Measurements from ENCODE around the gene SHC4.
"Not testable (repeated sequence)": the region's sequence is repeated elsewhere in the genome, so short reads cannot be mapped to it uniquely, and the experiment has no call there.

Gene SHC4

DNA sequence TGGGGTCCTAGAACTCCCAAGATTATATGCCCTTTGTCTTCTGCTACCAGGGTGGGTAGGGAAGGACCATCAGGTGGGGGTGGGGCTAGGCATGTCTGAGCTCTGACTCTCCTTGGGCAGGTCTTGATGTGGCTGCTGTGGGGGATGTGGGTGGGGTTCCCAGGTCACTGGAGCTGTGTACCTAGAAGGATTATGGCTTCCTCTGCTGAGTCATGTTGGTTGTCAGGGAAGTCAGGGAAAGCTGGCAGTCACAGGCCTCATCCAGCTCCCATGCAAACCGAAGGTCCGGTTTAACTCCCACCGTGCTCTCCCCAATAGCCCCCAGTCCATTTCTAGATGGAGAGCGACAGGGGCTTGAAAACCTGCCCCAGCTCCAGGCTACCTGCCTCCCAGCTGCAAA, 50.6 kb downstream of the SHC4 start:
- H3F3A ChIP-seq (ENCODE audit: insufficient read depth) = no peaks in the 10 kb centered on the region
- H3K9me3 ChIP-seq (ENCODE audit: insufficient read depth, low read length) = no peaks in the 10 kb centered on the region
- no peak overlapping the region for H2AFZ ChIP-seq (ENCODE audit: low read depth, low read length, severe bottlenecking)
- H3K9me2 ChIP-seq (replicated peaks; ENCODE audit: insufficient read depth, low read length) = no peaks in the 10 kb centered on the region
- H3K4me3 ChIP-seq (ENCODE audit: insufficient read depth, low read length, poor library complexity, severe bottlenecking) = no peak overlapping the region
- no peaks in the 10 kb centered on the region for H4K20me1 ChIP-seq (ENCODE audit: low read depth, low read length)
- H3K79me2 ChIP-seq (ENCODE audit: insufficient read depth, low read length) = no peaks in the 10 kb centered on the region
- H3K27ac ChIP-seq (ENCODE audit: low read depth, low read length) = no peak overlapping the region
- no peaks in the 10 kb centered on the region for H3K36me3 ChIP-seq (ENCODE audit: low read length)
- H3K27me3 ChIP-seq (ENCODE audit: low read length) = no peaks in the 10 kb centered on the region
- TF ChIP-seq, protein P1, sequence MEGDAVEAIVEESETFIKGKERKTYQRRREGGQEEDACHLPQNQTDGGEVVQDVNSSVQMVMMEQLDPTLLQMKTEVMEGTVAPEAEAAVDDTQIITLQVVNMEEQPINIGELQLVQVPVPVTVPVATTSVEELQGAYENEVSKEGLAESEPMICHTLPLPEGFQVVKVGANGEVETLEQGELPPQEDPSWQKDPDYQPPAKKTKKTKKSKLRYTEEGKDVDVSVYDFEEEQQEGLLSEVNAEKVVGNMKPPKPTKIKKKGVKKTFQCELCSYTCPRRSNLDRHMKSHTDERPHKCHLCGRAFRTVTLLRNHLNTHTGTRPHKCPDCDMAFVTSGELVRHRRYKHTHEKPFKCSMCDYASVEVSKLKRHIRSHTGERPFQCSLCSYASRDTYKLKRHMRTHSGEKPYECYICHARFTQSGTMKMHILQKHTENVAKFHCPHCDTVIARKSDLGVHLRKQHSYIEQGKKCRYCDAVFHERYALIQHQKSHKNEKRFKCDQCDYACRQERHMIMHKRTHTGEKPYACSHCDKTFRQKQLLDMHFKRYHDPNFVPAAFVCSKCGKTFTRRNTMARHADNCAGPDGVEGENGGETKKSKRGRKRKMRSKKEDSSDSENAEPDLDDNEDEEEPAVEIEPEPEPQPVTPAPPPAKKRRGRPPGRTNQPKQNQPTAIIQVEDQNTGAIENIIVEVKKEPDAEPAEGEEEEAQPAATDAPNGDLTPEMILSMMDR (IDR thresholded peaks at IDR 0.05; ENCODE audit: insufficient read depth, low read length, poor library complexity, severe bottlenecking) = no peak
- TF ChIP-seq EZH2phosphoT487 (conservative IDR thresholded peaks at IDR 0.05; ENCODE audit: low read length) = no peak
- H3K4me2 ChIP-seq (ENCODE audit: low read depth, low read length, poor library complexity, severe bottlenecking) = no peak overlapping the region
- no peak overlapping the region for H3K9ac ChIP-seq (ENCODE audit: low read length)

DNA sequence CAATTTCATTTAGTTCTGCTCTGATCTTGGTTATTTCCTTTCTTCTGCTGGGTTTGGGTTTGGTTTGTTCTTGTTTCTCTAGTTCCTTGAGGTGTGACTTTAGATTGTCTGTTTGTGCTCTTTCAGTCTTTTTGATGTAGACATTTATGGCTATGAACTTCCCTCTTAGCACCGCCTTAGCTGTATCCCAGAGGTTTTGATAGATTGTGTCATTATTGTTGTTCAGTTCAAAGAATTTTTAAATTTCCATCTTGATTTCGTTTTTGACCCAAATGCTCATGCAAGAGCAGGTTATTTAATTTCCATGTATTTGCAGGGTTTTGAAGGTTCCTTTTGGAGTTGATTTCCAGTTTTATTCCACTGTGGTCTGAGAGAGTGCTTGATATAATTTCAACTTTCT, 53.2 kb downstream of the SHC4 start:
- not testable (repeated sequence) for H2AFZ ChIP-seq (ENCODE audit: low read depth, low read length, severe bottlenecking); H3K27me3 ChIP-seq (ENCODE audit: low read length); H3K4me3 ChIP-seq (ENCODE audit: insufficient read depth, low read length, poor library complexity, severe bottlenecking); H3K79me2 ChIP-seq (ENCODE audit: insufficient read depth, low read length); H3K27ac ChIP-seq (ENCODE audit: low read depth, low read length); H3F3A ChIP-seq (ENCODE audit: insufficient read depth); H3K9me3 ChIP-seq (ENCODE audit: insufficient read depth, low read length); H3K9me2 ChIP-seq (replicated peaks; ENCODE audit: insufficient read depth, low read length); H3K4me2 ChIP-seq (ENCODE audit: low read depth, low read length, poor library complexity, severe bottlenecking); H3K36me3 ChIP-seq (ENCODE audit: low read length); H4K20me1 ChIP-seq (ENCODE audit: low read depth, low read length); H3K9ac ChIP-seq (ENCODE audit: low read length)

DNA sequence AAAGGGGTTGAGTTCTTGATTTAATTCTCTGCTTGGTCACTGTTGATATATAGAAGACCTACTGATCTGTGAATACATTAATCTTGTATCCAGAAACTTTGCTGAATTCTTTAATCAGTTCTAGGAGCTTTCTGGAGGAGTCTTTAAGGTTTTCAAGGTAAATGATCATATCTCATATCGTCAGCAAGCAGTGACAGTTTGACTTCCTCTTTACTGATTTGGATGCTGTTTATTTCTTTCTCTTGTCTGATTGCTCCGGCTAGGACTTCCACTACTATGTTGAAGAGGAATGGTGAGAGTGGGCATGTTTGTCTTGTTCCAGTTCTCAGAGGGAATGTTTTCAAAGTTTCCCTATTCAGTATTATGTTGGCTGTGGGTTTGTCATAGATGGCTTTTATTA, 54.4 kb downstream of the SHC4 start:
- not testable (repeated sequence) for H3F3A ChIP-seq (ENCODE audit: insufficient read depth); H3K4me2 ChIP-seq (ENCODE audit: low read depth, low read length, poor library complexity, severe bottlenecking); H3K27me3 ChIP-seq (ENCODE audit: low read length); H2AFZ ChIP-seq (ENCODE audit: low read depth, low read length, severe bottlenecking); H3K9me2 ChIP-seq (replicated peaks; ENCODE audit: insufficient read depth, low read length); H3K9ac ChIP-seq (ENCODE audit: low read length); H3K79me2 ChIP-seq (ENCODE audit: insufficient read depth, low read length); H4K20me1 ChIP-seq (ENCODE audit: low read depth, low read length); H3K27ac ChIP-seq (ENCODE audit: low read depth, low read length); H3K36me3 ChIP-seq (ENCODE audit: low read length); H3K4me3 ChIP-seq (ENCODE audit: insufficient read depth, low read length, poor library complexity, severe bottlenecking); H3K9me3 ChIP-seq (ENCODE audit: insufficient read depth, low read length)

DNA sequence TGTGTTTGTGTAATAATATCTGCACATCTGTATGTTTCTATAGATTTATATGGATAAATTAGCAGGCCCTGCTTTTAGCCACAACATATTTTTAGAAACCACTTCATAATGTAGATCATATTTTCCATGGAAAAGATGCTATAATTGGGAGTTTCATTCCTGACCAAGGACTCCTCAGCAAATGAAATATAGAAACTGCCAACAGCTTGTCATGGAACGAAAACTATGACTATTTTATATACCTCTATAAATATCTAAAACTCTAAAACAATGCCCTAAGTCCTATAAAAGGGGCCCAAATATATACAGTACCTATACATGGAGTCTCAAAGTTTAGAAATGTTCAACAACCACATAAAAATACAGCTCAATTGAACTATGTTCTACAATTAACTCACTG, 57.9 kb downstream of the SHC4 start:
- H3F3A ChIP-seq (ENCODE audit: insufficient read depth) = no peaks in the 10 kb centered on the region
- H3K9me2 ChIP-seq (replicated peaks; ENCODE audit: insufficient read depth, low read length) = no peaks in the 10 kb centered on the region
- H3K9me3 ChIP-seq (ENCODE audit: insufficient read depth, low read length) = no peaks in the 10 kb centered on the region
- no peak for TF ChIP-seq EZH2phosphoT487 (conservative IDR thresholded peaks at IDR 0.05; ENCODE audit: low read length)
- TF ChIP-seq, protein P1 (IDR thresholded peaks at IDR 0.05; ENCODE audit: insufficient read depth, low read length, poor library complexity, severe bottlenecking) = no peak
- no peaks in the 10 kb centered on the region for H3K27me3 ChIP-seq (ENCODE audit: low read length)
- H3K9ac ChIP-seq (ENCODE audit: low read length) = no peak overlapping the region
- H3K79me2 ChIP-seq (ENCODE audit: insufficient read depth, low read length) = no peaks in the 10 kb centered on the region
- H3K36me3 ChIP-seq (ENCODE audit: low read length) = no peaks in the 10 kb centered on the region
- H3K4me3 ChIP-seq (ENCODE audit: insufficient read depth, low read length, poor library complexity, severe bottlenecking) = no peak overlapping the region
- no peaks in the 10 kb centered on the region for H4K20me1 ChIP-seq (ENCODE audit: low read depth, low read length)
- no peak overlapping the region for H3K27ac ChIP-seq (ENCODE audit: low read depth, low read length)
- H2AFZ ChIP-seq (ENCODE audit: low read depth, low read length, severe bottlenecking) = no peak overlapping the region
- no peak overlapping the region for H3K4me2 ChIP-seq (ENCODE audit: low read depth, low read length, poor library complexity, severe bottlenecking)

Data from SU-DHL-6 (cell line).